Panc1 (cell line): Measurements from ENCODE around the gene RIOK3. TPM values are rescaled to one million over a fixed set of nuclear protein-coding genes. Genes with fewer than 3 reads are reported as not detected.

Experiments
- ATAC-seq: fragments of 200-7000 bp; cut with Tn5 transposase; 2 replicates; pipeline ENCODE4 v1.9.1; 2020; ENCODE audit warnings: mild to moderate bottlenecking, moderate library complexity
- BruUV-seq: library from RNA; stranded (reverse); fragments of 400-500 nt; replicated peaks from 2 replicates; lab custom pipeline; 2021; lab: Mats Ljungman, UMichigan
- CTCF ChIA-PET: fragments of 300-600 bp; sonication (Branson Sonifier 250); formaldehyde crosslinking; loops from one replicate; lab custom pipeline; 2022; ENCODE audit warnings: antibody characterized with exemption; lab: Charles Lee
- POLR2A ChIA-PET: fragments of 300-600 bp; sonication (Branson Sonifier 250); formaldehyde crosslinking; loops from one replicate; lab custom pipeline; 2022; ENCODE audit warnings: antibody characterized with exemption; lab: Charles Lee
- DNase-seq: peaks from one replicate; pipeline ENCODE4 v3.0.0-alpha.2; 2010; ENCODE audit warnings: low read depth, low spot score
- H3K27ac ChIP-seq: 2 replicates; pipeline ENCODE4 v1.5.1; 2011; ENCODE audit warnings: mild to moderate bottlenecking, low read length, inconsistent platforms
- H3K27me3 ChIP-seq: fragments of 200-500 bp; sonication (Bioruptor generic); 2 replicates; pipeline ENCODE4 v1.6.0; 2014; ENCODE audit warnings: low read length, inconsistent platforms; ENCODE audit not compliant: control insufficient read depth, insufficient read depth
- H3K36me3 ChIP-seq: fragments of 200-500 bp; sonication (Bioruptor generic); 2 replicates; pipeline ENCODE4 v1.5.1; 2014; ENCODE audit warnings: inconsistent platforms, mild to moderate bottlenecking, low read length, moderate library complexity; ENCODE audit not compliant: control insufficient read depth, insufficient read depth
- H3K4me1 ChIP-seq: 2 replicates; pipeline ENCODE4 v1.5.1; 2011; ENCODE audit warnings: inconsistent platforms, mild to moderate bottlenecking, low read length, moderate library complexity; ENCODE audit not compliant: control insufficient read depth, insufficient read depth
- H3K4me3 ChIP-seq, 2 experiments: 2 replicates each; pipeline ENCODE4 v1.5.1; 2011 to 2012; ENCODE audit warnings: low read depth in 2 of 2, low read length in 2 of 2, mild to moderate bottlenecking in 2 of 2, inconsistent platforms in 1 of 2, moderate library complexity in 1 of 2
- H3K9me3 ChIP-seq: fragments of 200-500 bp; sonication (Bioruptor generic); 2 replicates; pipeline ENCODE4 v1.5.1; 2014; ENCODE audit warnings: low read depth, mild to moderate bottlenecking, inconsistent platforms, low read length, moderate library complexity; ENCODE audit not compliant: control insufficient read depth, insufficient read depth
- CTCF ChIP-seq: fragments of 450-650 bp; IDR thresholded peaks from 2 replicates; pipeline ENCODE4 v1.5.1; 2017; ENCODE audit warnings: mild to moderate bottlenecking
- POLR2AphosphoS5 ChIP-seq: IDR thresholded peaks from 2 replicates; pipeline ENCODE4 v1.6.1; 2012; ENCODE audit warnings: mild to moderate bottlenecking, low read depth, low read length, moderate library complexity
- REST ChIP-seq, 2 experiments: IDR thresholded peaks; 2 replicates each; pipeline ENCODE4 v1.6.1; 2011 to 2012; ENCODE audit warnings: low read depth in 2 of 2, control low read depth in 1 of 2, low read length in 1 of 2, mild to moderate bottlenecking in 1 of 2, moderate library complexity in 1 of 2; ENCODE audit not compliant: insufficient read depth in 1 of 2
- SIN3A ChIP-seq: IDR thresholded peaks from 2 replicates; pipeline ENCODE4 v1.6.1; 2012; ENCODE audit warnings: low read depth, mild to moderate bottlenecking, low read length, moderate library complexity, borderline replicate concordance; ENCODE audit not compliant: insufficient read depth
- TCF7L2 ChIP-seq: IDR thresholded peaks from 2 replicates; pipeline ENCODE4 v1.6.1; 2011; ENCODE audit warnings: mild to moderate bottlenecking, low read depth, low read length, inconsistent platforms
- in situ Hi-C: cut with HindIII; loops from 2 replicates; pipeline ENCODE4 v1.10.0; 2016; ENCODE audit warnings: low sequenced_read_pairs, low pct_unique_long_range_greater_than_20kb
- intact Hi-C: fragments of 100-400 bp; cut with micrococcal nuclease; formaldehyde crosslinking; loops from one replicate; pipeline ENCODE4 v1.10.0; 2022; ENCODE audit not compliant: unreplicated experiment
- total RNA-seq: library from RNA; stranded (reverse); gene quantifications from one replicate; pipeline ENCODE4 v1.2.1, GENCODE V29; 2021; ENCODE audit not compliant: unreplicated experiment

Gene RIOK3
- total RNA-seq, 1 experiment from 2014 or later, result 74.7 TPM

- ChIA-PET CTCF (interaction anchor here (0.7 to 1.2 kb wide), 8 partner anchors 29 to 479 kb away, joined by 3 to 8 read pairs (median 4); partner anchors contain the start of gene RBBP8), POLR2A (no interaction called here)
- TF ChIP-seq POLR2AphosphoS5 (no peak), CTCF (no peak), SIN3A (no peak), REST (IDR thresholded peaks at IDR 0.05; ENCODE audit: insufficient read depth in 1 of 2, low read depth in 2 of 2, low read length in 1 of 2) (no peak), TCF7L2 (no peak)
- Histone ChIP-seq H3K4me3 (no peak overlapping the region), H3K27ac (peak overlapping the region; percentile 62; the same call in 1 of the 2 replicates), H3K27me3 (no peaks in the 10 kb centered on the region), H3K4me1 (peaks cover 9% of the 10 kb centered on the region), H3K36me3 (no peaks in the 10 kb centered on the region), H3K9me3 (no peaks in the 10 kb centered on the region)
- intact Hi-C loops, result loop anchor here (5.0 kb wide), 1 partner anchor 380 kb away; no protein-coding TSS in a partner anchor
- ATAC-seq, result 0 out of 2 replicates have a peak, but pooled peaks have one; percentile 23
- no peak for DNase-seq
- BruUV-seq, result no TSS peak
- in situ Hi-C loops, result no loop called here
Observed at GRCh38 chr18:23412351-23412964, 40.6 kb upstream of the RIOK3 start.

- Histone ChIP-seq H3K27ac (no peak overlapping the region), H3K9me3 (no peaks in the 10 kb centered on the region), H3K27me3 (no peaks in the 10 kb centered on the region), H3K4me3 (no peak overlapping the region), H3K4me1 (peaks cover 5% of the 10 kb centered on the region; the same call in 1 of the 2 replicates), H3K36me3 (no peaks in the 10 kb centered on the region)
- no peak for ATAC-seq
- TF ChIP-seq CTCF, result no peak
- no peak for TF ChIP-seq SIN3A
- no peak for TF ChIP-seq POLR2AphosphoS5
- TF ChIP-seq REST (IDR thresholded peaks at IDR 0.05; ENCODE audit: insufficient read depth in 1 of 2, low read depth in 2 of 2, low read length in 1 of 2), result no peak
- TF ChIP-seq TCF7L2, result no peak
- ChIA-PET CTCF (interaction anchor here (0.5 kb wide), 1 partner anchor 189 kb away, joined by 6 read pairs; no protein-coding TSS in a partner anchor), POLR2A (no interaction called here)
- BruUV-seq, result no TSS peak
- in situ Hi-C loops (no loop called here), intact Hi-C loops (no loop called here)
- DNase-seq, result no peak
Observed at GRCh38 chr18:23415515-23415914, 37.6 kb upstream of the RIOK3 start.
